Fibroblast of lung (primary cell): ENCODE measurements around the gene KATNBL1. TPM values are rescaled to one million over a fixed set of nuclear protein-coding genes. Genes with fewer than 3 reads are reported as not detected.

Experiments
- DNase-seq, 2 donors: peaks; one replicate each; pipeline versions ENCODE4 v3.0.0 to v3.0.0-alpha.2; 2010; ENCODE audit warnings: low read depth in 2 of 2
- H2AFZ ChIP-seq: 2 replicates; pipeline ENCODE4 v1.5.1; 2012; ENCODE audit warnings: low read length, control low read depth, inconsistent platforms
- H3K27ac ChIP-seq: 2 replicates; pipeline ENCODE4 v1.5.1; 2011; ENCODE audit warnings: low read length, control low read depth; ENCODE audit not compliant: insufficient read depth
- H3K27me3 ChIP-seq: 2 replicates; pipeline ENCODE4 v1.5.1; 2011; ENCODE audit warnings: mild to moderate bottlenecking, low read length; ENCODE audit not compliant: control insufficient read depth, insufficient read depth
- H3K36me3 ChIP-seq: 2 replicates; pipeline ENCODE4 v1.5.1; 2011; ENCODE audit warnings: low read length; ENCODE audit not compliant: control insufficient read depth, insufficient read depth
- H3K4me1 ChIP-seq: 2 replicates; pipeline ENCODE4 v1.5.1; 2011; ENCODE audit warnings: low read length; ENCODE audit not compliant: control insufficient read depth, insufficient read depth; ENCODE audit errors: extremely low read depth
- H3K4me2 ChIP-seq: 2 replicates; pipeline ENCODE4 v1.5.1; 2011; ENCODE audit warnings: low read length, control low read depth; ENCODE audit not compliant: insufficient read depth; ENCODE audit errors: extremely low read depth
- H3K4me3 ChIP-seq, 4 experiments: fragments of 200-600 bp in 1 of 4; sonication (generic) in 1 of 4; replicated peaks in 1 of 4; 2 replicates each; pipeline ENCODE4 v1.5.1; 2011 to 2016; ENCODE audit warnings: low read length in 4 of 4, low read depth in 3 of 4, mild to moderate bottlenecking in 3 of 4, control low read depth in 2 of 4, inconsistent platforms in 1 of 4, mixed read lengths in 1 of 4; ENCODE audit not compliant: insufficient read depth in 1 of 4; ENCODE audit errors: control extremely low read depth in 1 of 4
- H3K79me2 ChIP-seq: 2 replicates; pipeline ENCODE4 v1.5.1; 2012; ENCODE audit warnings: mild to moderate bottlenecking, low read length, inconsistent platforms; ENCODE audit not compliant: control insufficient read depth, insufficient read depth
- H3K9ac ChIP-seq: 2 replicates; pipeline ENCODE4 v1.5.1; 2011; ENCODE audit warnings: mild to moderate bottlenecking, low read length, control low read depth; ENCODE audit not compliant: insufficient read depth
- H3K9me3 ChIP-seq: 2 replicates; pipeline ENCODE4 v1.5.1; 2012; ENCODE audit warnings: low read depth, low read length; ENCODE audit not compliant: control insufficient read depth, insufficient read depth
- H4K20me1 ChIP-seq: 2 replicates; pipeline ENCODE4 v1.5.1; 2011; ENCODE audit warnings: low read length; ENCODE audit not compliant: control insufficient read depth, insufficient read depth; ENCODE audit errors: extremely low read depth
- CTCF ChIP-seq, 2 donors: IDR thresholded peaks in 1 of 2; conservative IDR thresholded peaks in 1 of 2; 1 replicate in 1 of 2; 2 replicates in 1 of 2; pipeline ENCODE4 v1.5.1; 2011 to 2012; ENCODE audit warnings: low read length in 2 of 2, control low read depth in 1 of 2, inconsistent platforms in 1 of 2, low read depth in 1 of 2, mild to moderate bottlenecking in 1 of 2
- EZH2 ChIP-seq: IDR thresholded peaks from 2 replicates; pipeline ENCODE4 v1.5.1; 2012; ENCODE audit warnings: low read length, control low read depth, mild to moderate bottlenecking; ENCODE audit errors: missing control alignments
- polyA plus RNA-seq, 2 donors: library from polyadenylated mRNA; depleted of rRNA in 1 of 2; stranded (reverse) in 1 of 2; unstranded in 1 of 2; fragments of >200 nt; gene quantifications; 2 replicates each; pipeline ENCODE4 v1.2.1, GENCODE V29; 2011 to 2012; ENCODE audit warnings: missing spikeins in 1 of 2
- total RNA-seq: library from RNA; depleted of rRNA; stranded (reverse); fragments of >200 nt; gene quantifications from 2 replicates; pipeline ENCODE4 v1.2.1, GENCODE V29; 2014

The KATNBL1 gene
- total and polyA plus RNA-seq, 2 donors (not counting 1 experiment from before 2014, with no cell fraction given) = 26.4 to 35.0 TPM

- no peaks in the 10 kb centered on the region for H3K27me3 ChIP-seq
- H3K79me2 ChIP-seq = no peaks in the 10 kb centered on the region
- H3K27ac ChIP-seq = no peak overlapping the region
- H2AFZ ChIP-seq = no peak overlapping the region
- H4K20me1 ChIP-seq = no peaks in the 10 kb centered on the region
- no peak for DNase-seq
- peaks cover 3% of the 10 kb centered on the region for H3K4me1 ChIP-seq
- H3K36me3 ChIP-seq = no peaks in the 10 kb centered on the region
- no peaks in the 10 kb centered on the region for H3K9me3 ChIP-seq
- H3K4me3 ChIP-seq = no peak overlapping the region
- no peak overlapping the region for H3K4me2 ChIP-seq
- H3K9ac ChIP-seq = no peak overlapping the region
- TF ChIP-seq EZH2 (no peak), CTCF (conservative IDR thresholded peaks at IDR 0.05 in 1 of 2, IDR thresholded peaks at IDR 0.05 in 1 of 2; ENCODE audit: low read depth in 1 of 2, low read length in 2 of 2) (no peak)
These were observed 6.8 kb upstream of the KATNBL1 start for GRCh38 chr15:34216527-34217270.

DNA sequence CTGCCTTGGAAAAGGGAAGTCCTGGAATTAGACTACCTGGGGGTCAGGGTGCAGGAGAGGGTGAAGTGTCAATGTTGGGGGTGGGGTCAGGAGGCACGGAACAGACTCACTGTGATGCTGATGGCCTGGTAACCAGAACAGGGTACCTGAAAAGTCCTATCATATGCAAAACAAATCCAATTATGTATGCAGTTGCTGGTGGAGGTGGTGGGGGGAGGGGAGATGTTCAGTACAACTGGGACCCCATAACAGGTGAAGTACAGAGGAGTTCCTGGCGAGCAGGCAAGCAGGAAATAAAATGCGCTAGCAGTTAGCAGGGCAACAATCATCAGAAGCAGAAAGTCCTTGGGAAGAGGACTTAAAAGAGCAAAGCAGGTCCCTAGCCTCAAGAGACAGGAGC is 4.2 kb upstream of the KATNBL1 start:
- Histone ChIP-seq H3K27me3 (no peaks in the 10 kb centered on the region), H3K79me2 (peaks cover 3% of the 10 kb centered on the region), H3K9me3 (no peaks in the 10 kb centered on the region), H3K27ac (no peak overlapping the region), H3K4me3 (no peak overlapping the region), H2AFZ (no peak overlapping the region), H3K4me1 (peaks cover 3% of the 10 kb centered on the region), H3K4me2 (no peak overlapping the region), H3K36me3 (no peaks in the 10 kb centered on the region), H3K9ac (no peak overlapping the region), H4K20me1 (no peaks in the 10 kb centered on the region)
- DNase-seq = no peak
- no peak for TF ChIP-seq EZH2

DNA sequence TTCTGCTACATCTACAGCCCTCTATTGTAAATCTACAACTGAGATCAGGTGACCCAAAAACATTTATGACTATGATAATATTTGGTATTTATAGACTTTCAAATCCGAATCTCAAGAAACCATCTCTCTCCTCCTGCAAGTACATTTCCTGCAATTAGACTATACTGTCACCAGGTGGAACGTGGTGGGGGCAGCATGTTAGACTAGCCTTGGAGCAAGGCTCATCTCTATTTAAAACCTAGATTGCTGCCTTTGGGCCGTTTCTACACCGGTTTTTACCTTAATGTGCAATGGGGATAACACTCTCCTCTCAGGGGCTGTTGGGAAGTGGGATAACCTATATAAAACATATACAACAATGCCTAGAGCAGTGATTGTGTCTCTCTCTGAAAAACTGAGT is 3.8 kb upstream of the KATNBL1 start:
- Histone ChIP-seq H4K20me1 (no peaks in the 10 kb centered on the region), H2AFZ (no peak overlapping the region), H3K36me3 (no peaks in the 10 kb centered on the region), H3K9ac (no peak overlapping the region), H3K4me3 (no peak overlapping the region), H3K4me1 (peaks cover 3% of the 10 kb centered on the region), H3K9me3 (no peaks in the 10 kb centered on the region), H3K27me3 (no peaks in the 10 kb centered on the region), H3K79me2 (peaks cover 8% of the 10 kb centered on the region), H3K4me2 (no peak overlapping the region), H3K27ac (no peak overlapping the region)
- DNase-seq = no peak
- TF ChIP-seq EZH2 = no peak
- no peak for TF ChIP-seq CTCF (conservative IDR thresholded peaks at IDR 0.05 in 1 of 2, IDR thresholded peaks at IDR 0.05 in 1 of 2; ENCODE audit: low read depth in 1 of 2, low read length in 2 of 2)
